Measurements from ENCODE around the gene CACNA1A.

DNA sequence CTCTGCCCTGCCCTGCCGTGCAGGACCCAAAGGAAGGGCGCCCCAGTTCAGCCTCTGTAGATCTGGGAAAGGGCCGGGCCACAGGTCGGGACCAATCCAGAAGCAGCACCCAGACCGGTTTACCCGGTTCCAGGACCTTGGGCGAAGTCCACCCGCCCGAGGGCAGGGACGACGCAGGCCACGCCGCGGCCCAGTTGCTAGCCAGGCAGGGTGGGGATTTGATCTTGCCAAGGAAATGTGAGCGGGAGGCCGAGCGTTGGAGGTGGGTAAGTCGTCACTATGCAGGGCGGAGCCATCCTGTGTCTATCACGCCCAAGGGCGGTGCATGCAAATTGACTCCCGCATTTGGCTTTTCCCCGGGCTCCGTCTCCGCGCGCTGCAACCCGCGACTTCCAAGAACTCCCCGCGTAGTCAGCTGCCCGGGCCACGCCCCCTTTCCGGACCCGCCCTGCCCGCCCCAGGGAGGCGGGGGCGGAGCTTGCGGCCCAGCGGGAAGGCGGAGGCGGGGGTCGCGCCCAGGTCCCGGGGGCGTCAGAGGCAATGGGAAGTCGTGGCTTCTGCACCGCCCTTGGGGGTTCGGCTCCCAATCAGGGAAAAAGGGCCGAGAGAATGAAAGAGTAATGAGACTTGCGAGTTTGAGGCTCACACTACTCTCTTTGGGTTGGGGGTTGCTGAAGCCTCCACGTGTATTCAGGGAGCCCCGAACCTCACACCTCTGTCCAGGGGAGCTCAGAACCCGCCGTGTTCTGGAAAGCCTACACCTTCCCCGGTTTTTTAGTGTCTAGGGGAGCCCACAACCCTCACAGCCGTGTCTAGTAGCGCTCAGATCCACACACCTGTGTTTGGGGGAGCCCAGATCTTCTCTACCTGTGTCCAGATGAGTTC, 343.3 kb downstream of the CACNA1A start:
- TF ChIP-seq POLR2A (IDR thresholded peaks at IDR 0.05; ENCODE audit: low read depth, low read length) (peak; percentile 71; the same call in 1 of the 2 replicates), POLR2AphosphoS5 (IDR thresholded peaks at IDR 0.05; ENCODE audit: low read depth, low read length) (0 out of 2 replicates have a peak, but pooled peaks have one; percentile 52)
